K562 (cell line): ENCODE measurements around the gene R3HDM2. TPM values are rescaled to one million over a fixed set of nuclear protein-coding genes. Genes with fewer than 3 reads are reported as not detected.

Source experiments
- EGR1 ChIP-seq: fragments of 450-650 bp; conservative IDR thresholded peaks from 2 replicates; pipeline ENCODE4 v1.6.1; 2017; ENCODE audit warnings: mild to moderate bottlenecking
- ELF2 ChIP-seq: fragments of 250-450 bp; sonication (Bioruptor Pico); IDR thresholded peaks from 2 replicates; pipeline ENCODE4 v1.5.0; 2021; ENCODE audit warnings: mild to moderate bottlenecking
- FOXJ2 ChIP-seq: fragments of 200-800 bp; sonication (Bioruptor generic); IDR thresholded peaks from 2 replicates; pipeline ENCODE4 v1.6.1; 2016; ENCODE audit warnings: missing genetic modification characterization, missing compliant biosample characterization
- HDAC2 ChIP-seq: fragments of 450-650 bp; IDR thresholded peaks from 2 replicates; pipeline ENCODE4 v1.6.1; 2016; ENCODE audit warnings: mild to moderate bottlenecking
- LEF1 ChIP-seq: fragments of 450-650 bp; IDR thresholded peaks from 2 replicates; pipeline ENCODE4 v1.6.1; 2016; ENCODE audit warnings: mild to moderate bottlenecking
- MEF2A ChIP-seq: IDR thresholded peaks from 2 replicates; pipeline ENCODE4 v1.6.1; 2011; ENCODE audit warnings: low read depth, mild to moderate bottlenecking, low read length, moderate library complexity; ENCODE audit not compliant: control insufficient read depth
- NEUROD1 ChIP-seq: fragments of 150-350 bp; IDR thresholded peaks from 2 replicates; pipeline ENCODE4 v1.6.1; 2014; ENCODE audit warnings: borderline replicate concordance, low read length, low read depth; ENCODE audit not compliant: partially characterized antibody
- NFIC ChIP-seq: fragments of 450-650 bp; IDR thresholded peaks from 2 replicates; pipeline ENCODE4 v1.6.1; 2017; ENCODE audit warnings: mild to moderate bottlenecking, inconsistent platforms
- SIN3A ChIP-seq, 2 experiments: fragments of 150-350 bp in 1 of 2; IDR thresholded peaks; 2 replicates each; pipeline ENCODE4 v1.6.1; 2011 to 2016; ENCODE audit warnings: borderline replicate concordance in 2 of 2, low read depth in 2 of 2, low read length in 2 of 2, mild to moderate bottlenecking in 2 of 2, moderate library complexity in 2 of 2; ENCODE audit not compliant: control insufficient read depth in 1 of 2
- TCF7L2 ChIP-seq: fragments of 150-350 bp; IDR thresholded peaks from 2 replicates; pipeline ENCODE4 v1.6.1; 2016; ENCODE audit warnings: low read depth, mild to moderate bottlenecking, low read length, moderate library complexity
- ZNF232 ChIP-seq: sonication (generic); formaldehyde crosslinking; IDR thresholded peaks from 2 replicates; pipeline ENCODE4 v1.8.0; 2022; ENCODE audit warnings: mild to moderate bottlenecking, missing genetic modification reagents
- ZNF41 ChIP-seq: fragments of 250-450 bp; sonication (Bioruptor Pico); conservative IDR thresholded peaks from 2 replicates; pipeline ENCODE4 v1.4.0; 2020; ENCODE audit warnings: mild to moderate bottlenecking
- ZNF830 ChIP-seq: fragments of 250-450 bp; sonication (Bioruptor Pico); IDR thresholded peaks from 2 replicates; pipeline ENCODE4 v1.5.0; 2021; ENCODE audit warnings: mild to moderate bottlenecking
- ZSCAN32 ChIP-seq: fragments of 450-650 bp; formaldehyde crosslinking; IDR thresholded peaks from 2 replicates; pipeline ENCODE4 v1.4.0; 2020; ENCODE audit warnings: mild to moderate bottlenecking, moderate library complexity
- polyA plus RNA-seq, 8 experiments: library from polyadenylated mRNA; depleted of rRNA in 4 of 8; stranded (reverse) in 5 of 8; unstranded in 3 of 8; fragments of >200 nt; fragmentation: Nextera tagmentation in 2 of 8; fragmentation: Illumina TruSeq in 1 of 8; extraction: Ambion mirVana in 2 of 8; extraction: Trizol in 1 of 8; gene quantifications; 2 replicates each; pipeline versions ENCODE4 v1.2.1 to v1.2.3, GENCODE V29; 2011 to 2014; ENCODE audit warnings: inconsistent platforms in 1 of 8, missing spikeins in 1 of 8
- total RNA-seq, 7 experiments: library from RNA; depleted of rRNA in 6 of 7; stranded (reverse); fragments of >200 nt in 6 of 7; fragmentation: Illumina TruSeq in 2 of 7; extraction: Trizol in 2 of 7; gene quantifications; 2 replicates each; pipeline versions ENCODE4 v1.2.1 to v1.2.3, GENCODE V29; 2011 to 2021; ENCODE audit warnings: low replicate concordance in 1 of 7
- TF ChIP-seq, protein P1 (sequence below), 2 experiments: IDR thresholded peaks; 2 replicates each; pipeline ENCODE4 v1.6.1; 2011; ENCODE audit warnings: borderline replicate concordance in 1 of 2, control low read depth in 1 of 2, low read depth in 1 of 2, low read length in 1 of 2, mild to moderate bottlenecking in 1 of 2, mixed read lengths in 1 of 2, moderate library complexity in 1 of 2; ENCODE audit not compliant: insufficient read depth in 1 of 2, insufficient read length in 1 of 2, poor library complexity in 1 of 2, severe bottlenecking in 1 of 2; ENCODE audit errors: extremely low read depth in 1 of 2
- TF ChIP-seq, protein P2 (sequence below), 3 experiments: fragments of 200-800 bp in 1 of 3; sonication (Bioruptor generic) in 1 of 3; sonication (generic) in 1 of 3; formaldehyde crosslinking in 1 of 3; IDR thresholded peaks; 2 replicates each; pipeline versions ENCODE4 v1.6.1 to v1.8.0; 2016 to 2022; ENCODE audit warnings: mild to moderate bottlenecking in 2 of 3, missing compliant biosample characterization in 2 of 3, missing genetic modification characterization in 2 of 3, missing genetic modification reagents in 1 of 3
- TF ChIP-seq, protein P3 (sequence below), 2 experiments: IDR thresholded peaks; 2 replicates each; pipeline ENCODE4 v1.6.1; 2012; ENCODE audit warnings: improper control_type of control experiment in 2 of 2, low read depth in 2 of 2, low read length in 2 of 2, borderline replicate concordance in 1 of 2
- TF ChIP-seq, protein P4 (sequence below): IDR thresholded peaks from 3 replicates; pipeline ENCODE4 v1.6.1; 2011; ENCODE audit warnings: borderline replicate concordance, mild to moderate bottlenecking; ENCODE audit not compliant: insufficient read length, insufficient read depth
- TF ChIP-seq, protein P5 (sequence below): sonication (generic); formaldehyde crosslinking; IDR thresholded peaks from 2 replicates; pipeline ENCODE4 v1.8.1; 2023; ENCODE audit warnings: mild to moderate bottlenecking, missing genetic modification reagents

R3HDM2 gene
- total and polyA plus RNA-seq, 9 of the 15 experiments (the other 6 are each of a cell fraction or from before 2014, with no cell fraction given) = 3.3 to 18.8 (median 9.0) TPM

DNA sequence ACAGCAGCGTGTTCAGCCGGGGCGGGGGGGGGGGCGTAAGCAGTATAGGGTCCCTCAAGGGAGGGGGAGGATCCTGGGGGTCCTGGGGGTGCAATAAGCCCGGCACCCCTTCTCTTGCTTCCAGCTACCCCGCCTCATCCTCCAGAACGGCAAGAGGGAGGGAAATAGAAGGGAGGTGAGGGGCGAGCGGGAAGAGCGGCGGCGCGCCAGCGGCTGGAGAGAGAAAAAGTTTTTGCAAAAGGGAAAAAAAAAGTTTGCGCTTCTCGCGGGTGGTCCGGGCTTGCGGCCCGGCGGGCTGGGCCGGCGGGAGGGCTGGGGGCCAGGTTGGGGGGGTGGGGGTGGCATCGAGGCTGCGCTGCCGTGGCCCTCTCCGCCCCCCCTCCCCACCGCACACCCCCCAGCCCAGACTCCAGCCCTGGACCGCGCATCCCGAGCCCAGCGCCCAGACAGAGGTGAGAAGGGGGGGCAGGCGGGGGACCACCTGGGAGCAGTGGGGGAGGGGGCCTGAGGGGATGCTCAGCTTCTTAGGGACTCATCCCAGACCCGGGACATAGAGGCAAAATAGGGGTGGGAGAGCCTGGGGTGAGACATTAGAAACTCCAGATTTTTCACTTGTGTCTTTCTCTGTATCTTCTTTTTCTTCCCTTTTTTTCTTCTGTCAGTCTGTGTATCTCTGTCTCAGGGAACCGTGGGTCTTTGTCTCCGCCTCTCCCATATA lies 29.1 kb upstream of the R3HDM2 start, which contains the start of gene GLI1 (continued):
- TF ChIP-seq, protein P1, sequence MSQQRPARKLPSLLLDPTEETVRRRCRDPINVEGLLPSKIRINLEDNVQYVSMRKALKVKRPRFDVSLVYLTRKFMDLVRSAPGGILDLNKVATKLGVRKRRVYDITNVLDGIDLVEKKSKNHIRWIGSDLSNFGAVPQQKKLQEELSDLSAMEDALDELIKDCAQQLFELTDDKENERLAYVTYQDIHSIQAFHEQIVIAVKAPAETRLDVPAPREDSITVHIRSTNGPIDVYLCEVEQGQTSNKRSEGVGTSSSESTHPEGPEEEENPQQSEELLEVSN (IDR thresholded peaks at IDR 0.05; ENCODE audit: borderline replicate concordance in 1 of 2, extremely low read depth in 1 of 2, insufficient read depth in 1 of 2, insufficient read length in 1 of 2, low read depth in 1 of 2, low read length in 1 of 2, poor library complexity in 1 of 2, severe bottlenecking in 1 of 2) = peak in 1 of 2 experiments; percentile 68
- TF ChIP-seq ELF2 (CRISPR knock-in tag) (no peak), ZNF41 (no peak), ZNF830 (CRISPR knock-in tag) (no peak), HDAC2 (no peak; the same call in 1 of the 2 replicates), FOXJ2 (tag) (no peak), NFIC (no peak), EGR1 (peak; percentile 37; the same call in 1 of the 2 replicates), NEUROD1 (no peak), TCF7L2 (no peak), SIN3A (IDR thresholded peaks at IDR 0.05; ENCODE audit: borderline replicate concordance in 2 of 2, control insufficient read depth in 1 of 2, low read depth in 2 of 2, low read length in 2 of 2) (no peak), ZNF232 (CRISPR knock-in tag) (no peak), LEF1 (no peak), MEF2A (no peak), ZSCAN32 (CRISPR knock-in tag) (no peak)
- TF ChIP-seq, protein P2, sequence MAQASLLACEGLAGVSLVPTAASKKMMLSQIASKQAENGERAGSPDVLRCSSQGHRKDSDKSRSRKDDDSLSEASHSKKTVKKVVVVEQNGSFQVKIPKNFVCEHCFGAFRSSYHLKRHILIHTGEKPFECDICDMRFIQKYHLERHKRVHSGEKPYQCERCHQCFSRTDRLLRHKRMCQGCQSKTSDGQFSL (CRISPR knock-in tag; IDR thresholded peaks at IDR 0.05) = peak; percentile 88
- TF ChIP-seq, protein P2 (tag; IDR thresholded peaks at IDR 0.05) = peak in 1 of 2 experiments; percentile 94; a peak in 2 of 4 replicates
- TF ChIP-seq, protein P3, sequence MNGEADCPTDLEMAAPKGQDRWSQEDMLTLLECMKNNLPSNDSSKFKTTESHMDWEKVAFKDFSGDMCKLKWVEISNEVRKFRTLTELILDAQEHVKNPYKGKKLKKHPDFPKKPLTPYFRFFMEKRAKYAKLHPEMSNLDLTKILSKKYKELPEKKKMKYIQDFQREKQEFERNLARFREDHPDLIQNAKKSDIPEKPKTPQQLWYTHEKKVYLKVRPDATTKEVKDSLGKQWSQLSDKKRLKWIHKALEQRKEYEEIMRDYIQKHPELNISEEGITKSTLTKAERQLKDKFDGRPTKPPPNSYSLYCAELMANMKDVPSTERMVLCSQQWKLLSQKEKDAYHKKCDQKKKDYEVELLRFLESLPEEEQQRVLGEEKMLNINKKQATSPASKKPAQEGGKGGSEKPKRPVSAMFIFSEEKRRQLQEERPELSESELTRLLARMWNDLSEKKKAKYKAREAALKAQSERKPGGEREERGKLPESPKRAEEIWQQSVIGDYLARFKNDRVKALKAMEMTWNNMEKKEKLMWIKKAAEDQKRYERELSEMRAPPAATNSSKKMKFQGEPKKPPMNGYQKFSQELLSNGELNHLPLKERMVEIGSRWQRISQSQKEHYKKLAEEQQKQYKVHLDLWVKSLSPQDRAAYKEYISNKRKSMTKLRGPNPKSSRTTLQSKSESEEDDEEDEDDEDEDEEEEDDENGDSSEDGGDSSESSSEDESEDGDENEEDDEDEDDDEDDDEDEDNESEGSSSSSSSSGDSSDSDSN (IDR thresholded peaks at IDR 0.05; ENCODE audit: borderline replicate concordance in 1 of 2, low read depth in 2 of 2, low read length in 2 of 2) = no peak
- TF ChIP-seq, protein P4, sequence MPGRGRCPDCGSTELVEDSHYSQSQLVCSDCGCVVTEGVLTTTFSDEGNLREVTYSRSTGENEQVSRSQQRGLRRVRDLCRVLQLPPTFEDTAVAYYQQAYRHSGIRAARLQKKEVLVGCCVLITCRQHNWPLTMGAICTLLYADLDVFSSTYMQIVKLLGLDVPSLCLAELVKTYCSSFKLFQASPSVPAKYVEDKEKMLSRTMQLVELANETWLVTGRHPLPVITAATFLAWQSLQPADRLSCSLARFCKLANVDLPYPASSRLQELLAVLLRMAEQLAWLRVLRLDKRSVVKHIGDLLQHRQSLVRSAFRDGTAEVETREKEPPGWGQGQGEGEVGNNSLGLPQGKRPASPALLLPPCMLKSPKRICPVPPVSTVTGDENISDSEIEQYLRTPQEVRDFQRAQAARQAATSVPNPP = no peak
- TF ChIP-seq, protein P5, sequence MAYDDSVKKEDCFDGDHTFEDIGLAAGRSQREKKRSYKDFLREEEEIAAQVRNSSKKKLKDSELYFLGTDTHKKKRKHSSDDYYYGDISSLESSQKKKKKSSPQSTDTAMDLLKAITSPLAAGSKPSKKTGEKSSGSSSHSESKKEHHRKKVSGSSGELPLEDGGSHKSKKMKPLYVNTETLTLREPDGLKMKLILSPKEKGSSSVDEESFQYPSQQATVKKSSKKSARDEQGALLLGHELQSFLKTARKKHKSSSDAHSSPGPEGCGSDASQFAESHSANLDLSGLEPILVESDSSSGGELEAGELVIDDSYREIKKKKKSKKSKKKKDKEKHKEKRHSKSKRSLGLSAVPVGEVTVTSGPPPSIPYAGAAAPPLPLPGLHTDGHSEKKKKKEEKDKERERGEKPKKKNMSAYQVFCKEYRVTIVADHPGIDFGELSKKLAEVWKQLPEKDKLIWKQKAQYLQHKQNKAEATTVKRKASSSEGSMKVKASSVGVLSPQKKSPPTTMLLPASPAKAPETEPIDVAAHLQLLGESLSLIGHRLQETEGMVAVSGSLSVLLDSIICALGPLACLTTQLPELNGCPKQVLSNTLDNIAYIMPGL (CRISPR knock-in tag) = no peak
